Dermis lymphatic vessel endothelial cell (primary cell): ENCODE data around the gene SPO11. TPM values are rescaled to one million over a fixed set of nuclear protein-coding genes. Genes with fewer than 3 reads are reported as not detected.

Source experiments
- total RNA-seq: library from RNA; depleted of rRNA; stranded (reverse); fragments of >200 nt; gene quantifications from 2 replicates; pipeline ENCODE4 v1.2.1, GENCODE V29; 2014

SPO11 gene, protein sequence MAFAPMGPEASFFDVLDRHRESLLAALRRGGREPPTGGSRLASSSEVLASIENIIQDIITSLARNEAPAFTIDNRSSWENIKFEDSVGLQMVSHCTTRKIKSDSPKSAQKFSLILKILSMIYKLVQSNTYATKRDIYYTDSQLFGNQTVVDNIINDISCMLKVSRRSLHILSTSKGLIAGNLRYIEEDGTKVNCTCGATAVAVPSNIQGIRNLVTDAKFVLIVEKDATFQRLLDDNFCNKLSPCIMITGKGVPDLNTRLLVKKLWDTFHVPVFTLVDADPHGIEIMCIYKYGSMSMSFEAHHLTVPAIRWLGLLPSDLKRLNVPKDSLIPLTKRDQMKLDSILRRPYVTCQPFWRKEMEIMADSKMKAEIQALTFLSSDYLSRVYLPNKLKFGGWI
- total RNA-seq = not detected in 2 replicates

DNA sequence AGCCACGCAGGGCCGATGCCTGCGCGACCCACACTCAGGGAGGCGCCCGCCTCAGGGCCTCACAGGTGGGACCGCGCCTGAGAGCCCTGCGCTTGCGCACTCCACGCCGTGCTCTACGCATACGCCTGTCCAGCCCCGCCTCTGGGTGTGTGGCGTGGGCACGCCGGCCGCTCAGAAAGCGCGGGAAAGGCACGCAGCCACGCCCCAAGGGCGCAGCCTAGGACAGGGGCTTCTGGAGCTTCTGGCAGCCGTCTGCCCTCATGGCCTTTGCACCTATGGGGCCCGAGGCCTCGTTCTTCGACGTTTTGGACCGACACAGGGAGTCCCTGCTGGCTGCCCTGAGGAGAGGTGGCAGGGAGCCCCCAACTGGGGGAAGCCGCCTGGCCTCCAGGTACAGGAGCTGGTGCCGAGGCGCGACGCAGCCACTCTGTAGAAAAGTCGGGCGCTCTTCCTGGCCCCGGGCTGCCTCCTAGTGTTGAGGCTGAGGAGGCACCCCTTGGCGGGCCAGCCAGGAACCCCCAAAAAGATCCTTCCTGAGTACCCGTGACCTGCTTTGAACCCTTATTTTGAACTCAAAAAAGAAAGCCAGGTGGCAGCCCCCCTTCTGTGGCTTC is at the start of gene SPO11:
Gene SPO11, plus strand, starts transcription at position 196 of the 614 bp plus-strand sequence. Its CDS starts 65 bp downstream, at position 261.

DNA sequence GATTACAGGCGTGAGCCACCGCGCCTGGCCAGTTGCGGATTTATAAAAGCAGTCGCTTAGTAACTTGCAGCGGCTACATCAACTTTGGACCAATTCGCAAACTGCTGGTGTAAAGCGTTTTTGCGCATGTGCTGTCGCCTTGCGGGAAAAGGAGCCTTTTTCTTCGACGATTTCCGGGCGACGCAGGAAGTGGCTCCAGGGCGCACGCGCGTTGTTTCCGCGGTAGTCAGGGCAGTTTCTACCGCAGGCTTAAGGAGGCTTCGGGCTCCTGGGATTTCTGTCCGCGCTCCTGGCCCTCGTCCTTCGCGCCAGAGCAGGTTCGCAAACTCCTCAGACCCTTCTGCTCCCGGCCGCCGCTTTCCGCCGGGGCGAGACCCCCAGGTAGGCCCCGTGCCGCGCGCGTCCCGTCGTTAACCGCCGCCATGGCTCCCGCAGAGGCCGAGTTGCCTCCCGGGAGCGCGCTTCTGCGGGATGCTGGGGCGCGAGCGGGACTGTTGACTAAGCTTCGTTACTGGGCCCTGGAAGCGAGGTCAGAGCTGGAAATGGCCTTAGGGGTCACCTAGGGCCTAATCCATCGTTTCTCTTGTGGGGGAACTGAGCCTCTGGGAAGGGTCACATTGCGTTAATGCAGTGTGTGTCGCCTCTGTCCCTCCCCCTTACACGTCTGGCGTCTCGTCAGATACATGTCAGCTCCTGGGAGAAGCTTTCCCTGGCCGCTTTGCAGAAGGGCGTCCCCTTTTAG is 21.6 kb downstream of the SPO11 start, which contains the start of gene RAE1:
Gene RAE1, plus strand, starts transcription at position 214 of the 742 bp plus-strand sequence. CDS start 2,784 bp downstream, outside the sequence.

DNA sequence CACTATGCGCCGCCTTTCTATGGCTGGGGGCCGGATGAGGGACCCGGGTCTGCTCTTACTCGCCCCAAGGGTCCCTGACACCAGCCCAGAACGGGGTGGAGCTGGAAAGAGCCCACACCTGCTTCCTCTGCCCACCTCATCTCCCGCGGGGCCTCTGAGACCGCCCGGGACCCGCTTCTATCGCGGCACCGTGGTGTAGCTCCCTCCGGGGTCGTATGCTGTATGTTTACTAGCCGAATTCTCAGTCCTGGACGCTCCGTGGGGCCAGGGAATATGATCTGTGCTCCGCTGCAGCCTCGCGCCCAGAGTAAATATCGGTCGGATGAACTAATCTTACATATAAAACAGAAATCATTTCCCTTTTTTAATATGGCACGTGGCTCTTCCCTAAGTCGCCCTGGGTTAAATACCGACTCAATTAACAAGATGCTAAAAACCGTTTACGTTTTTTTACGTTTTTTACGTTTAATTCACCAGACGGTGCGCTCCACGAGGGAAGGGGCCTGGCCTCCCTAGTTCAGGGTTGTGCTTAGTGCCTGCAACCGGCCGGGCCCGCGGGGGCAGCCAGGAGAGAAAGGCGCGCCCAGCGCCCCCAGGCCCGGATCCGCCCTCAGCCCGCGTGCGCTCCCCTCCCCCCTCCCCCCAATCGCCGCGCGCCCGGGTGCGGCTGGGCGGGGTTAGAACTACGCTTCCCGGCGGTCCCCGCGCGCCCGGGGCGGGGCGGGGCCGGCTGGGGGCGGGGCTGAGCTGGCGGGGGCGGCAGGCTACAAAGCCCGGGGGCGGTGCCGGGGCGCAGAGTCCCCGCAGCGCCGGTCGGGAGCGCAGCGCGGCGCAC is 61.2 kb downstream of the SPO11 start, which contains the start of gene RBM38:
Gene RBM38, plus strand, starts transcription at position 793 of the 835 bp plus-strand sequence. CDS start 186 bp downstream, outside the sequence.

Other genes with a start within 250 kb of the SPO11 start
- gene BMP7, start 63.2 kb upstream of the SPO11 start, total RNA-seq = not detected in 2 replicates
- 16.7 and 19.5 TPM in 2 replicates for gene RAE1, start 21.5 kb downstream of the SPO11 start, total RNA-seq
- 8.8 and 9.4 TPM in 2 replicates for gene RBM38, start 61.6 kb downstream of the SPO11 start, total RNA-seq
- gene CTCFL, start 195.3 kb downstream of the SPO11 start, total RNA-seq = not detected in 2 replicates
- not detected in 2 replicates for gene PCK1, start 231.3 kb downstream of the SPO11 start, total RNA-seq